ENCODE results near the gene CNTNAP4.

Gene CNTNAP4

GRCh38 chr16:76276745-76277438 lies at the start of gene CNTNAP4:
Gene CNTNAP4, plus strand, starts transcription at chr16:76277401. Its CDS starts 262 bp downstream, at chr16:76277663.
- no peak for TF ChIP-seq JUND (IDR thresholded peaks at IDR 0.05; ENCODE audit: low read depth)
- in situ Hi-C loops (cut with HindIII; ENCODE audit: low pct_unique_long_range_greater_than_20kb, low sequenced_read_pairs) = no loop called here
- DNase-seq (ENCODE audit: low read depth in 1 of 2, low spot score in 1 of 2) = peak in 1 of 2 experiments; percentile 2

- TF ChIP-seq JUND (IDR thresholded peaks at IDR 0.05; ENCODE audit: low read depth) = no peak
- in situ Hi-C loops (cut with HindIII; ENCODE audit: low pct_unique_long_range_greater_than_20kb, low sequenced_read_pairs) = no loop called here
- DNase-seq (ENCODE audit: low read depth in 1 of 2, low spot score in 1 of 2) = peak in 1 of 2 experiments; percentile 40
These were observed 48.6 kb upstream of the CNTNAP4 start for GRCh38 chr16:76228546-76229146.

- DNase-seq (ENCODE audit: low read depth in 1 of 2, low spot score in 1 of 2) = no peak
- no peak for TF ChIP-seq JUND (IDR thresholded peaks at IDR 0.05; ENCODE audit: low read depth)
- in situ Hi-C loops (cut with HindIII; ENCODE audit: low pct_unique_long_range_greater_than_20kb, low sequenced_read_pairs) = no loop called here
These were observed 44.5 kb upstream of the CNTNAP4 start for GRCh38 chr16:76232704-76233103.

- in situ Hi-C loops (cut with HindIII; ENCODE audit: low pct_unique_long_range_greater_than_20kb, low sequenced_read_pairs) = no loop called here
- DNase-seq (ENCODE audit: low read depth in 1 of 2, low spot score in 1 of 2) = peak in 1 of 2 experiments; percentile 46
- no peak for TF ChIP-seq JUND (IDR thresholded peaks at IDR 0.05; ENCODE audit: low read depth)
These were observed 42.2 kb upstream of the CNTNAP4 start for GRCh38 chr16:76235025-76235424.

- no peak for TF ChIP-seq JUND (IDR thresholded peaks at IDR 0.05; ENCODE audit: low read depth)
- in situ Hi-C loops (cut with HindIII; ENCODE audit: low pct_unique_long_range_greater_than_20kb, low sequenced_read_pairs) = no loop called here
- DNase-seq (ENCODE audit: low read depth in 1 of 2, low spot score in 1 of 2) = no peak
These were observed 41.8 kb upstream of the CNTNAP4 start for GRCh38 chr16:76235426-76235825.

GRCh38 chr16:76237471-76237870 lies 39.7 kb upstream of the CNTNAP4 start:
- in situ Hi-C loops (cut with HindIII; ENCODE audit: low pct_unique_long_range_greater_than_20kb, low sequenced_read_pairs) = no loop called here
- no peak for TF ChIP-seq JUND (IDR thresholded peaks at IDR 0.05; ENCODE audit: low read depth)
- no peak for DNase-seq (ENCODE audit: low read depth in 1 of 2, low spot score in 1 of 2)

- TF ChIP-seq JUND (IDR thresholded peaks at IDR 0.05; ENCODE audit: low read depth) = no peak
- DNase-seq (ENCODE audit: low read depth in 1 of 2, low spot score in 1 of 2) = no peak
- in situ Hi-C loops (cut with HindIII; ENCODE audit: low pct_unique_long_range_greater_than_20kb, low sequenced_read_pairs) = no loop called here
These were observed 35.4 kb upstream of the CNTNAP4 start for GRCh38 chr16:76241755-76242154.

GRCh38 chr16:76243620-76244019 lies 33.6 kb upstream of the CNTNAP4 start:
- no peak for TF ChIP-seq JUND (IDR thresholded peaks at IDR 0.05; ENCODE audit: low read depth)
- DNase-seq (ENCODE audit: low read depth in 1 of 2, low spot score in 1 of 2) = no peak
- in situ Hi-C loops (cut with HindIII; ENCODE audit: low pct_unique_long_range_greater_than_20kb, low sequenced_read_pairs) = no loop called here

- no peak for TF ChIP-seq JUND (IDR thresholded peaks at IDR 0.05; ENCODE audit: low read depth)
- in situ Hi-C loops (cut with HindIII; ENCODE audit: low pct_unique_long_range_greater_than_20kb, low sequenced_read_pairs) = no loop called here
- DNase-seq (ENCODE audit: low read depth in 1 of 2, low spot score in 1 of 2) = no peak
These were observed 30.6 kb upstream of the CNTNAP4 start for GRCh38 chr16:76246587-76246986.

GRCh38 chr16:76265434-76266045 lies 11.7 kb upstream of the CNTNAP4 start:
- peak in 1 of 2 experiments; percentile 46 for DNase-seq (ENCODE audit: low read depth in 1 of 2, low spot score in 1 of 2)
- in situ Hi-C loops (cut with HindIII; ENCODE audit: low pct_unique_long_range_greater_than_20kb, low sequenced_read_pairs) = no loop called here
- TF ChIP-seq JUND (IDR thresholded peaks at IDR 0.05; ENCODE audit: low read depth) = no peak

- in situ Hi-C loops (cut with HindIII; ENCODE audit: low pct_unique_long_range_greater_than_20kb, low sequenced_read_pairs) = no loop called here
- DNase-seq (ENCODE audit: low read depth in 1 of 2, low spot score in 1 of 2) = no peak
- TF ChIP-seq JUND (IDR thresholded peaks at IDR 0.05; ENCODE audit: low read depth) = no peak
These were observed 8.4 kb upstream of the CNTNAP4 start for GRCh38 chr16:76268824-76269223.

- in situ Hi-C loops (cut with HindIII; ENCODE audit: low pct_unique_long_range_greater_than_20kb, low sequenced_read_pairs) = no loop called here
- no peak for TF ChIP-seq JUND (IDR thresholded peaks at IDR 0.05; ENCODE audit: low read depth)
- DNase-seq (ENCODE audit: low read depth in 1 of 2, low spot score in 1 of 2) = no peak
These were observed 344 bp downstream of the CNTNAP4 start for GRCh38 chr16:76277460-76278030.

- no peak for TF ChIP-seq JUND (IDR thresholded peaks at IDR 0.05; ENCODE audit: low read depth)
- in situ Hi-C loops (cut with HindIII; ENCODE audit: low pct_unique_long_range_greater_than_20kb, low sequenced_read_pairs) = no loop called here
- no peak for DNase-seq (ENCODE audit: low read depth in 1 of 2, low spot score in 1 of 2)
These were observed 885 bp downstream of the CNTNAP4 start for GRCh38 chr16:76278086-76278485.
